Mucosa of stomach (tissue), 1 donor: ENCODE data around the gene HYAL1.

Experiments
- H3K27me3 ChIP-seq: one replicate; pipeline ENCODE4 v1.7.0; 2013; ENCODE audit warnings: mild to moderate bottlenecking, low read length; ENCODE audit not compliant: control insufficient read depth, insufficient read depth
- H3K36me3 ChIP-seq: one replicate; pipeline ENCODE4 v1.7.0; 2013; ENCODE audit warnings: low read length; ENCODE audit not compliant: control insufficient read depth, insufficient read depth
- H3K4me1 ChIP-seq: one replicate; pipeline ENCODE4 v1.7.0; 2013; ENCODE audit warnings: mild to moderate bottlenecking, low read length; ENCODE audit not compliant: control insufficient read depth, insufficient read depth
- H3K4me3 ChIP-seq: one replicate; pipeline ENCODE4 v1.7.0; 2013; ENCODE audit warnings: low read length
- H3K9ac ChIP-seq: one replicate; pipeline ENCODE4 v1.7.0; 2013; ENCODE audit warnings: mild to moderate bottlenecking, low read length, moderate library complexity
- H3K9me3 ChIP-seq: one replicate; pipeline ENCODE4 v1.7.0; 2013; ENCODE audit warnings: mild to moderate bottlenecking, low read length, moderate library complexity; ENCODE audit not compliant: control insufficient read depth
- donor health status: Pancreatic carcinoma.

Gene HYAL1

GRCh38 chr3:50303013-50303815 lies at the start of gene HYAL1:
TSS of gene HYAL1 (minus strand) at chr3:50303574. CDS start at chr3:50302956, 618 bp downstream.
- peaks cover 46% of the 10 kb centered on the region for H3K4me1 ChIP-seq
- H3K36me3 ChIP-seq = no peaks in the 10 kb centered on the region
- peak within 1 kb of the TSS; percentile 85 for H3K9ac ChIP-seq
- H3K9me3 ChIP-seq = no peaks in the 10 kb centered on the region
- H3K27me3 ChIP-seq = no peaks in the 10 kb centered on the region
- peak within 1 kb of the TSS; percentile 62 for H3K4me3 ChIP-seq

- Histone ChIP-seq H3K4me3 (no peak overlapping the region), H3K9me3 (no peaks in the 10 kb centered on the region), H3K27me3 (no peaks in the 10 kb centered on the region), H3K9ac (no peak overlapping the region), H3K36me3 (peaks cover 11% of the 10 kb centered on the region), H3K4me1 (peaks cover 55% of the 10 kb centered on the region)
Measured at GRCh38 chr3:50352781-50353180, 49.4 kb upstream of the HYAL1 start.

- peaks cover 47% of the 10 kb centered on the region for H3K4me1 ChIP-seq
- H3K27me3 ChIP-seq = no peaks in the 10 kb centered on the region
- H3K36me3 ChIP-seq = peaks cover 8% of the 10 kb centered on the region
- no peaks in the 10 kb centered on the region for H3K9me3 ChIP-seq
- H3K9ac ChIP-seq = peak overlapping the region; percentile 77
- peak overlapping the region; percentile 91 for H3K4me3 ChIP-seq
Measured at GRCh38 chr3:50351323-50351697, 47.9 kb upstream of the HYAL1 start.

GRCh38 chr3:50350527-50351322 lies 47.4 kb upstream of the HYAL1 start, which contains the start of the genes CYB561D2 and NPRL2:
TSS of gene CYB561D2 (plus strand) at chr3:50350862. CDS start at chr3:50351434, 572 bp downstream.
TSS of gene NPRL2 (minus strand) at chr3:50350775. CDS start at chr3:50350652, 123 bp downstream.
- peak within 1 kb of the TSS; percentile 77 for H3K9ac ChIP-seq
- no peaks in the 10 kb centered on the region for H3K9me3 ChIP-seq
- H3K36me3 ChIP-seq = peaks cover 8% of the 10 kb centered on the region
- peaks cover 44% of the 10 kb centered on the region for H3K4me1 ChIP-seq
- no peaks in the 10 kb centered on the region for H3K27me3 ChIP-seq
- peak within 1 kb of the TSS; percentile 91 for H3K4me3 ChIP-seq

GRCh38 chr3:50350213-50350526 lies 46.8 kb upstream of the HYAL1 start:
- H3K9ac ChIP-seq = peak overlapping the region; percentile 77
- H3K36me3 ChIP-seq = peaks cover 8% of the 10 kb centered on the region
- H3K4me1 ChIP-seq = peaks cover 44% of the 10 kb centered on the region
- peak overlapping the region; percentile 91 for H3K4me3 ChIP-seq
- no peaks in the 10 kb centered on the region for H3K9me3 ChIP-seq
- no peaks in the 10 kb centered on the region for H3K27me3 ChIP-seq

- no peak overlapping the region for H3K4me3 ChIP-seq
- no peak overlapping the region for H3K9ac ChIP-seq
- peaks cover 40% of the 10 kb centered on the region for H3K4me1 ChIP-seq
- H3K27me3 ChIP-seq = no peaks in the 10 kb centered on the region
- H3K36me3 ChIP-seq = peaks cover 8% of the 10 kb centered on the region
- no peaks in the 10 kb centered on the region for H3K9me3 ChIP-seq
Measured at GRCh38 chr3:50347187-50347813, 43.9 kb upstream of the HYAL1 start.

- Histone ChIP-seq H3K36me3 (peaks cover 8% of the 10 kb centered on the region), H3K4me3 (no peak within 1 kb of the TSS), H3K9ac (peak within 1 kb of the TSS; percentile 47), H3K9me3 (no peaks in the 10 kb centered on the region), H3K27me3 (no peaks in the 10 kb centered on the region), H3K4me1 (peaks cover 41% of the 10 kb centered on the region)
Measured at GRCh38 chr3:50345586-50346234, 42.3 kb upstream of the HYAL1 start, which contains the start of gene ZMYND10. TSS of gene ZMYND10 (minus strand) at chr3:50345732. CDS start at chr3:50345579, 153 bp downstream.

- Histone ChIP-seq H3K36me3 (peaks cover 8% of the 10 kb centered on the region), H3K9ac (peak overlapping the region; percentile 47), H3K4me3 (no peak overlapping the region), H3K27me3 (no peaks in the 10 kb centered on the region), H3K9me3 (no peaks in the 10 kb centered on the region), H3K4me1 (peaks cover 42% of the 10 kb centered on the region)
Measured at GRCh38 chr3:50345008-50345407, 41.6 kb upstream of the HYAL1 start.

GRCh38 chr3:50342813-50343633 lies 39.6 kb upstream of the HYAL1 start:
- Histone ChIP-seq H3K36me3 (peaks cover 1% of the 10 kb centered on the region), H3K4me3 (no peak overlapping the region), H3K4me1 (peaks cover 48% of the 10 kb centered on the region), H3K27me3 (no peaks in the 10 kb centered on the region), H3K9me3 (no peaks in the 10 kb centered on the region), H3K9ac (no peak overlapping the region)

- peaks cover 47% of the 10 kb centered on the region for H3K4me1 ChIP-seq
- no peaks in the 10 kb centered on the region for H3K9me3 ChIP-seq
- H3K27me3 ChIP-seq = no peaks in the 10 kb centered on the region
- no peaks in the 10 kb centered on the region for H3K36me3 ChIP-seq
- H3K9ac ChIP-seq = no peak overlapping the region
- no peak overlapping the region for H3K4me3 ChIP-seq
Measured at GRCh38 chr3:50341996-50342650, 38.7 kb upstream of the HYAL1 start.
